Measurements from ENCODE around the gene TGFBRAP1. TPM values are rescaled to one million over a fixed set of nuclear protein-coding genes. Genes with fewer than 3 reads are reported as not detected.

The TGFBRAP1 gene
- total and polyA plus RNA-seq, 9 of the 15 experiments (the other 6 are each of a cell fraction or from before 2014, with no cell fraction given): 3.7 to 18.0 (median 11.0) TPM

- no peak for TF ChIP-seq EHMT2 (IDR thresholded peaks at IDR 0.05)
- TF ChIP-seq GATAD2A (IDR thresholded peaks at IDR 0.05): no peak
- no peak for TF ChIP-seq ZNF197 (CRISPR knock-in tag; IDR thresholded peaks at IDR 0.05; ENCODE audit: low read depth)
- TF ChIP-seq, protein P1, sequence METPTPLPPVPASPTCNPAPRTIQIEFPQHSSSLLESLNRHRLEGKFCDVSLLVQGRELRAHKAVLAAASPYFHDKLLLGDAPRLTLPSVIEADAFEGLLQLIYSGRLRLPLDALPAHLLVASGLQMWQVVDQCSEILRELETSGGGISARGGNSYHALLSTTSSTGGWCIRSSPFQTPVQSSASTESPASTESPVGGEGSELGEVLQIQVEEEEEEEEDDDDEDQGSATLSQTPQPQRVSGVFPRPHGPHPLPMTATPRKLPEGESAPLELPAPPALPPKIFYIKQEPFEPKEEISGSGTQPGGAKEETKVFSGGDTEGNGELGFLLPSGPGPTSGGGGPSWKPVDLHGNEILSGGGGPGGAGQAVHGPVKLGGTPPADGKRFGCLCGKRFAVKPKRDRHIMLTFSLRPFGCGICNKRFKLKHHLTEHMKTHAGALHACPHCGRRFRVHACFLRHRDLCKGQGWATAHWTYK (CRISPR knock-in tag; IDR thresholded peaks at IDR 0.05): no peak
- no peak for TF ChIP-seq SMAD2 (IDR thresholded peaks at IDR 0.05; ENCODE audit: low read depth, low read length)
- TF ChIP-seq, protein P2, sequence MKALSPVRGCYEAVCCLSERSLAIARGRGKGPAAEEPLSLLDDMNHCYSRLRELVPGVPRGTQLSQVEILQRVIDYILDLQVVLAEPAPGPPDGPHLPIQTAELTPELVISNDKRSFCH (CRISPR knock-in tag; IDR thresholded peaks at IDR 0.05): no peak
- TF ChIP-seq, protein P2 (tag; IDR thresholded peaks at IDR 0.05): no peak
- TF ChIP-seq, protein P3, sequence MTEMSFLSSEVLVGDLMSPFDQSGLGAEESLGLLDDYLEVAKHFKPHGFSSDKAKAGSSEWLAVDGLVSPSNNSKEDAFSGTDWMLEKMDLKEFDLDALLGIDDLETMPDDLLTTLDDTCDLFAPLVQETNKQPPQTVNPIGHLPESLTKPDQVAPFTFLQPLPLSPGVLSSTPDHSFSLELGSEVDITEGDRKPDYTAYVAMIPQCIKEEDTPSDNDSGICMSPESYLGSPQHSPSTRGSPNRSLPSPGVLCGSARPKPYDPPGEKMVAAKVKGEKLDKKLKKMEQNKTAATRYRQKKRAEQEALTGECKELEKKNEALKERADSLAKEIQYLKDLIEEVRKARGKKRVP (CRISPR knock-in tag; IDR thresholded peaks at IDR 0.05): no peak
- no peak for TF ChIP-seq ZNF57 (CRISPR knock-in tag; IDR thresholded peaks at IDR 0.05)
- TF ChIP-seq, protein P4, sequence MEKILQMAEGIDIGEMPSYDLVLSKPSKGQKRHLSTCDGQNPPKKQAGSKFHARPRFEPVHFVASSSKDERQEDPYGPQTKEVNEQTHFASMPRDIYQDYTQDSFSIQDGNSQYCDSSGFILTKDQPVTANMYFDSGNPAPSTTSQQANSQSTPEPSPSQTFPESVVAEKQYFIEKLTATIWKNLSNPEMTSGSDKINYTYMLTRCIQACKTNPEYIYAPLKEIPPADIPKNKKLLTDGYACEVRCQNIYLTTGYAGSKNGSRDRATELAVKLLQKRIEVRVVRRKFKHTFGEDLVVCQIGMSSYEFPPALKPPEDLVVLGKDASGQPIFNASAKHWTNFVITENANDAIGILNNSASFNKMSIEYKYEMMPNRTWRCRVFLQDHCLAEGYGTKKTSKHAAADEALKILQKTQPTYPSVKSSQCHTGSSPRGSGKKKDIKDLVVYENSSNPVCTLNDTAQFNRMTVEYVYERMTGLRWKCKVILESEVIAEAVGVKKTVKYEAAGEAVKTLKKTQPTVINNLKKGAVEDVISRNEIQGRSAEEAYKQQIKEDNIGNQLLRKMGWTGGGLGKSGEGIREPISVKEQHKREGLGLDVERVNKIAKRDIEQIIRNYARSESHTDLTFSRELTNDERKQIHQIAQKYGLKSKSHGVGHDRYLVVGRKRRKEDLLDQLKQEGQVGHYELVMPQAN (IDR thresholded peaks at IDR 0.05; ENCODE audit: borderline replicate concordance): no peak
- TF ChIP-seq RFX5 (IDR thresholded peaks at IDR 0.05; ENCODE audit: low read depth, low read length): no peak
Observed at GRCh38 chr2:105371156-105371555, 41.6 kb upstream of the TGFBRAP1 start (continued).
